Spleen (tissue), 11 donors: ENCODE results near the gene ENDOG. TPM values are rescaled to one million over a fixed set of nuclear protein-coding genes. Genes with fewer than 3 reads are reported as not detected.

ENCODE experiments used
- DNase-seq: peaks from one replicate; pipeline ENCODE4 v3.0.0-alpha.2; 2020
- H3K27ac ChIP-seq, 8 donors: fragments of 200-600 bp; sonication (generic) in 7 of 8; 1 replicate in 4 of 8; 2 replicates in 4 of 8; pipeline versions ENCODE4 v1.5.0 to v1.8.0; 2016 to 2021; ENCODE audit warnings: inconsistent platforms in 4 of 8, mild to moderate bottlenecking in 4 of 8, moderate library complexity in 1 of 8
- H3K27me3 ChIP-seq, 7 donors: fragments of 200-600 bp; sonication (generic) in 6 of 7; replicated peaks in 1 of 7; 1 replicate in 4 of 7; 2 replicates in 3 of 7; pipeline versions ENCODE4 v1.5.0 to v1.8.0; 2016 to 2021; ENCODE audit warnings: inconsistent platforms in 3 of 7, mild to moderate bottlenecking in 1 of 7
- H3K36me3 ChIP-seq, 6 donors: fragments of 200-600 bp; sonication (generic) in 5 of 6; 1 replicate in 4 of 6; 2 replicates in 2 of 6; pipeline versions ENCODE4 v1.5.0 to v1.8.0; 2016 to 2021; ENCODE audit warnings: inconsistent platforms in 2 of 6
- H3K4me1 ChIP-seq, 6 donors: fragments of 200-600 bp; sonication (generic) in 5 of 6; 1 replicate in 3 of 6; 2 replicates in 3 of 6; pipeline versions ENCODE4 v1.5.0 to v1.8.0; 2016 to 2021; ENCODE audit warnings: inconsistent platforms in 3 of 6
- H3K4me3 ChIP-seq, 8 donors: fragments of 200-600 bp; sonication (generic) in 7 of 8; 1 replicate in 4 of 8; 2 replicates in 4 of 8; pipeline versions ENCODE4 v1.5.0 to v1.8.0; 2016 to 2021; ENCODE audit warnings: inconsistent platforms in 4 of 8, mild to moderate bottlenecking in 4 of 8, moderate library complexity in 2 of 8
- H3K9me3 ChIP-seq, 8 donors: fragments of 200-600 bp; sonication (generic) in 7 of 8; 1 replicate in 4 of 8; 2 replicates in 4 of 8; pipeline versions ENCODE4 v1.5.0 to v1.8.0; 2016 to 2021; ENCODE audit warnings: inconsistent platforms in 4 of 8
- CTCF ChIP-seq, 11 experiments: fragments of 200-600 bp in 7 of 11; fragments of 450-650 bp in 4 of 11; sonication (generic) in 4 of 11; IDR thresholded peaks in 8 of 11; conservative IDR thresholded peaks in 3 of 11; 1 replicate in 7 of 11; 2 replicates in 4 of 11; pipeline versions ENCODE4 v1.4.0 to v1.8.0; 2016 to 2021; ENCODE audit warnings: antibody characterized with exemption in 11 of 11, inconsistent platforms in 4 of 11, mild to moderate bottlenecking in 1 of 11
- POLR2A ChIP-seq, 3 donors: fragments of 450-650 bp; IDR thresholded peaks; one replicate each; pipeline ENCODE4 v1.5.1; 2017; ENCODE audit warnings: antibody characterized with exemption in 3 of 3, mild to moderate bottlenecking in 1 of 3
- POLR2AphosphoS5 ChIP-seq, 3 donors: sonication (generic); formaldehyde crosslinking; IDR thresholded peaks; one replicate each; pipeline ENCODE4 v1.5.1; 2017; ENCODE audit warnings: antibody characterized with exemption in 3 of 3
- WGBS, 5 donors: extraction: QIAGEN DNeasy Blood & Tissue Kit in 3 of 5; methylation state at CpG; one replicate each; pipeline versions ENCODE4 v1.1.5 to v1.1.7; 2013 to 2018; 5-methylcytosine and 5-hydroxymethylcytosine counted together
- intact Hi-C: fragments of 100-400 bp; cut with DNase I; formaldehyde crosslinking; loops from one replicate; pipeline ENCODE4 v1.15.0; 2023; ENCODE audit warnings: low total_unique reads
- polyA plus RNA-seq, 3 donors: library from polyadenylated mRNA; stranded (reverse); fragments of 200-250 nt; gene quantifications; one replicate each; pipeline ENCODE4 v1.2.1, GENCODE V29; 2013
- total RNA-seq, 7 donors: library from RNA; depleted of rRNA in 3 of 7; stranded (reverse); fragments of >200 nt in 3 of 7; fragmentation: NEBNext Ultra II Directional in 4 of 7; extraction: Animal tissue kit (Norgen Biotek cat#: 25700) in 4 of 7; gene quantifications; one replicate each; pipeline versions ENCODE4 v1.1.0 to v1.2.1, GENCODE V29; 2016 to 2021
- donor health status: healthy with polysubstance abuse.
- donor health status: DM: no; HTN: no; CAD: no; lungs with moderate emphysema.
- donor health status: DM: no; HTN: no; CAD: no.
- donor health status: Bipolar disorder and iron deficiency.
- donor health status: healthy.
- donor health status: DM: no; HTN: no; CAD: no.
- donor health status: DM: yes; HTN: yes; CAD: no.

The ENDOG gene
- total and polyA plus RNA-seq, 10 donors = 9.6 to 16.9 (median 13.3) TPM

- intact Hi-C loops = no loop called here
- TF ChIP-seq POLR2AphosphoS5 (IDR thresholded peaks at IDR 0.05) (no peak), CTCF (IDR thresholded peaks at IDR 0.05 in 8 of 11, conservative IDR thresholded peaks at IDR 0.05 in 3 of 11) (no peak), POLR2A (IDR thresholded peaks at IDR 0.05) (no peak)
- no peak for DNase-seq
- Histone ChIP-seq H3K27me3 (no peaks in the 10 kb centered on the region), H3K4me3 (no peak overlapping the region), H3K27ac (no peak overlapping the region), H3K9me3 (no peaks in the 10 kb centered on the region), H3K36me3 (peaks cover 0 to 77% (median 64%) of the 10 kb centered on the region in 6 donors), H3K4me1 (peaks cover 16 to 48% (median 26%) of the 10 kb centered on the region in 6 donors)
- WGBS, 5 donors = 85 to 99% (median 92%) methylated on average over 7 to 12 of the region's 12 CpGs
Measured at GRCh38 chr9:128823903-128824406, 5.7 kb downstream of the ENDOG start.

- peaks cover 0 to 77% (median 64%) of the 10 kb centered on the region in 6 donors for H3K36me3 ChIP-seq
- no peak for DNase-seq
- TF ChIP-seq POLR2AphosphoS5 (IDR thresholded peaks at IDR 0.05) (no peak), CTCF (IDR thresholded peaks at IDR 0.05 in 8 of 11, conservative IDR thresholded peaks at IDR 0.05 in 3 of 11) (no peak), POLR2A (IDR thresholded peaks at IDR 0.05) (no peak)
Measured at GRCh38 chr9:128824911-128825310, 6.6 kb downstream of the ENDOG start.

GRCh38 chr9:128825923-128826700 is 7.8 kb downstream of the ENDOG start:
- intact Hi-C loops = no loop called here
- H3K36me3 ChIP-seq = peaks cover 0 to 71% (median 63%) of the 10 kb centered on the region in 6 donors
- H3K9me3 ChIP-seq = no peaks in the 10 kb centered on the region
- 89 to 99% (median 95%) methylated on average over 19 to 22 of the region's 22 CpGs for WGBS, 5 donors
- H3K4me3 ChIP-seq = no peak overlapping the region
- no peak overlapping the region for H3K27ac ChIP-seq
- peaks cover 8 to 43% (median 22%) of the 10 kb centered on the region in 6 donors for H3K4me1 ChIP-seq
- TF ChIP-seq POLR2AphosphoS5 (IDR thresholded peaks at IDR 0.05) = peak in 1 of 3 donors; percentile 34
- no peak for TF ChIP-seq CTCF (IDR thresholded peaks at IDR 0.05 in 8 of 11, conservative IDR thresholded peaks at IDR 0.05 in 3 of 11)
- no peak for TF ChIP-seq POLR2A (IDR thresholded peaks at IDR 0.05)
- H3K27me3 ChIP-seq = no peaks in the 10 kb centered on the region
- DNase-seq = no peak

More at GRCh38 chr9:128824911-128825310, 6.6 kb downstream of the ENDOG start:
- H3K27me3 ChIP-seq = no peaks in the 10 kb centered on the region
- 92 to 100% (median 95%) methylated on average over 4 to 7 of the region's 7 CpGs for WGBS, 5 donors
- intact Hi-C loops = no loop called here
- H3K4me3 ChIP-seq = no peak overlapping the region
- H3K9me3 ChIP-seq = no peaks in the 10 kb centered on the region
- H3K4me1 ChIP-seq = peaks cover 10 to 46% (median 22%) of the 10 kb centered on the region in 6 donors
- H3K27ac ChIP-seq = no peak overlapping the region

- H3K27ac ChIP-seq = no peak overlapping the region
- TF ChIP-seq POLR2AphosphoS5 (IDR thresholded peaks at IDR 0.05) = no peak
- H3K36me3 ChIP-seq = peaks cover 0 to 55% (median 43%) of the 10 kb centered on the region in 6 donors
- 85 to 92% (median 92%) methylated on average over 8 of the region's 8 CpGs for WGBS, 5 donors
- H3K4me1 ChIP-seq = peaks cover 8 to 32% (median 20%) of the 10 kb centered on the region in 6 donors
- no peaks in the 10 kb centered on the region for H3K9me3 ChIP-seq
- H3K4me3 ChIP-seq = peak overlapping the region in 4 of 8 donors; percentile 77 to 95 (median 94)
- DNase-seq = no peak
- intact Hi-C loops = no loop called here
- H3K27me3 ChIP-seq = no peaks in the 10 kb centered on the region
Measured at GRCh38 chr9:128828267-128828666, 10.0 kb downstream of the ENDOG start.
